ENCODE results near the gene SLC4A7.

Gene SLC4A7

GRCh38 chr3:27376109-27376772, 107.9 kb downstream of the SLC4A7 start:
- Histone ChIP-seq H4K20me1 (ENCODE audit: control insufficient read depth, insufficient read depth, low read depth, low read length) (no peaks in the 10 kb centered on the region), H3K36me3 (ENCODE audit: control insufficient read depth, low read length) (peaks cover 30% of the 10 kb centered on the region), H3K27ac (ENCODE audit: low read depth, low read length) (no peak overlapping the region), H3F3A (ENCODE audit: control insufficient read depth, insufficient read depth) (peaks cover 8% of the 10 kb centered on the region; the same call in 1 of the 2 replicates), H3K9me3 (ENCODE audit: control insufficient read depth, insufficient read depth, low read length) (no peaks in the 10 kb centered on the region), H3K9me2 (replicated peaks; ENCODE audit: control insufficient read depth, low read length) (no peaks in the 10 kb centered on the region), H3K79me2 (ENCODE audit: control insufficient read depth, low read length) (no peaks in the 10 kb centered on the region), H3K4me2 (ENCODE audit: low read length) (no peak overlapping the region), H3K4me3 (ENCODE audit: low read length) (no peak overlapping the region), H3K4me1 (ENCODE audit: control insufficient read depth, low read length) (no peaks in the 10 kb centered on the region), H3K27me3 (ENCODE audit: control insufficient read depth, low read length) (no peaks in the 10 kb centered on the region)
- TF ChIP-seq EZH2phosphoT487 (IDR thresholded peaks at IDR 0.05; ENCODE audit: borderline replicate concordance, low read length) (no peak), CTCF (IDR thresholded peaks at IDR 0.05; ENCODE audit: low read depth, low read length, poor library complexity, severe bottlenecking) (no peak)

GRCh38 chr3:27368831-27369607, 115.2 kb downstream of the SLC4A7 start, which contains the start of gene NEK10:
Gene NEK10 (minus strand): TSS chr3:27369383. CDS start chr3:27352882, 16,501 bp downstream.
- peak within 1 kb of the TSS; percentile 96 for H3K4me2 ChIP-seq (ENCODE audit: low read length)
- H3F3A ChIP-seq (ENCODE audit: control insufficient read depth, insufficient read depth) = peaks cover 7% of the 10 kb centered on the region; the same call in 1 of the 2 replicates
- peak within 1 kb of the TSS; percentile 81 for H3K4me3 ChIP-seq (ENCODE audit: low read length)
- peaks cover 8% of the 10 kb centered on the region; the same call in 1 of the 2 replicates for H3K4me1 ChIP-seq (ENCODE audit: control insufficient read depth, low read length)
- no peaks in the 10 kb centered on the region for H3K9me2 ChIP-seq (replicated peaks; ENCODE audit: control insufficient read depth, low read length)
- TF ChIP-seq EZH2phosphoT487 (IDR thresholded peaks at IDR 0.05; ENCODE audit: borderline replicate concordance, low read length) = no peak
- no peak for TF ChIP-seq CTCF (IDR thresholded peaks at IDR 0.05; ENCODE audit: low read depth, low read length, poor library complexity, severe bottlenecking)
- no peaks in the 10 kb centered on the region for H3K9me3 ChIP-seq (ENCODE audit: control insufficient read depth, insufficient read depth, low read length)
- H3K27ac ChIP-seq (ENCODE audit: low read depth, low read length) = no peak within 1 kb of the TSS
- no peaks in the 10 kb centered on the region for H3K27me3 ChIP-seq (ENCODE audit: control insufficient read depth, low read length)
- no peaks in the 10 kb centered on the region for H3K36me3 ChIP-seq (ENCODE audit: control insufficient read depth, low read length)
- H3K79me2 ChIP-seq (ENCODE audit: control insufficient read depth, low read length) = no peaks in the 10 kb centered on the region
- H4K20me1 ChIP-seq (ENCODE audit: control insufficient read depth, insufficient read depth, low read depth, low read length) = no peaks in the 10 kb centered on the region

- TF ChIP-seq EZH2phosphoT487 (IDR thresholded peaks at IDR 0.05; ENCODE audit: borderline replicate concordance, low read length) = no peak
- TF ChIP-seq CTCF (IDR thresholded peaks at IDR 0.05; ENCODE audit: low read depth, low read length, poor library complexity, severe bottlenecking) = no peak
- H3K79me2 ChIP-seq (ENCODE audit: control insufficient read depth, low read length) = no peaks in the 10 kb centered on the region
- H3K4me1 ChIP-seq (ENCODE audit: control insufficient read depth, low read length) = peaks cover 11% of the 10 kb centered on the region
- no peaks in the 10 kb centered on the region for H3K9me2 ChIP-seq (replicated peaks; ENCODE audit: control insufficient read depth, low read length)
- H3K4me2 ChIP-seq (ENCODE audit: low read length) = no peak overlapping the region
- H3K27me3 ChIP-seq (ENCODE audit: control insufficient read depth, low read length) = no peaks in the 10 kb centered on the region
- H4K20me1 ChIP-seq (ENCODE audit: control insufficient read depth, insufficient read depth, low read depth, low read length) = no peaks in the 10 kb centered on the region
- no peak overlapping the region for H3K4me3 ChIP-seq (ENCODE audit: low read length)
- H3F3A ChIP-seq (ENCODE audit: control insufficient read depth, insufficient read depth) = 0 out of 2 replicates have a peak, but pooled peaks cover 4% of the 10 kb centered on the region
- H3K36me3 ChIP-seq (ENCODE audit: control insufficient read depth, low read length) = no peaks in the 10 kb centered on the region
- no peaks in the 10 kb centered on the region for H3K9me3 ChIP-seq (ENCODE audit: control insufficient read depth, insufficient read depth, low read length)
- H3K27ac ChIP-seq (ENCODE audit: low read depth, low read length) = no peak overlapping the region
Observed at GRCh38 chr3:27366062-27366591, 118.1 kb downstream of the SLC4A7 start.

Measured in DOHH2 (cell line).